KBM-7 (cell line): ENCODE data around the gene PLTP.
"Not testable (repeated sequence)": the region's sequence is repeated elsewhere in the genome, so short reads cannot be mapped to it uniquely, and the experiment has no call there.

Source experiments
- DNase-seq: peaks from one replicate; pipeline ENCODE4 v3.0.0-alpha.2; 2015
- in situ Hi-C: fragments of 300-500 bp; cut with MboI; formaldehyde crosslinking; loops from 2 replicates; pipeline ENCODE4 v1.14.3; 2020; ENCODE audit warnings: low sequenced_read_pairs, low pct_unique_long_range_greater_than_20kb, mixed read lengths

The PLTP gene

GRCh38 chr20:45911486-45912343 is at the start of gene PLTP:
TSS of gene PLTP (minus strand) at chr20:45912155. CDS start at chr20:45911452, 703 bp downstream.
- DNase-seq: peak; percentile 80
- in situ Hi-C loops: no loop called here

GRCh38 chr20:45959956-45960630 is 48.1 kb upstream of the PLTP start:
- in situ Hi-C loops: loop anchor here (10.0 kb wide), 1 partner anchor 135 kb away; the partner anchor contains the start of gene TNNC2
- DNase-seq: no peak

GRCh38 chr20:45959126-45959525 is 47.2 kb upstream of the PLTP start:
- in situ Hi-C loops: loop anchor here (10.0 kb wide), 1 partner anchor 134 kb away; the partner anchor contains the start of gene TNNC2
- no peak for DNase-seq

DNA sequence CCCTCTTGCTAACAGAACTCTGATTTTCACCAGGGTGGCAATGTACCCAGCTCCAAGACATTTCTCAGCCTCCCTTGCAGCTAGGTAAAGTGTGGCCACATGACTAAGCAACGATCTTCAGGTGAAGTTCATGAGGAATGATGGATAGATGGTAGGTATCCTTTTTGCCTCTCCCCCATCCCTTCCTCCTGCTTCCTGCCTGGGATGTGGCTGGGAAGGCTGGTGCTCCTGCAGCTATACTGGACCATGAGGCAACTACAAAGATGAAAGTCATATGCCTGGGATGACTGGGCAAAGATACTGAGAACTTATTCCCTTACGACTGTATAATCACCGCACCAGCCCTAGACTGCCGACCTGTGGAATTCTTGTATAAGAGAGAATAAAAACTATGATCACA is 46.6 kb upstream of the PLTP start:
- in situ Hi-C loops: loop anchor here (10.0 kb wide), 1 partner anchor 134 kb away; the partner anchor contains the start of gene TNNC2
- DNase-seq: no peak

- in situ Hi-C loops: loop anchor here (10.0 kb wide), 1 partner anchor 132 kb away; the partner anchor contains the start of gene TNNC2
- DNase-seq: no peak
These were observed 45.3 kb upstream of the PLTP start for GRCh38 chr20:45957021-45957941.

- in situ Hi-C loops: loop anchor here (10.0 kb wide), 1 partner anchor 132 kb away; the partner anchor contains the start of gene TNNC2
- DNase-seq: not testable (repeated sequence)
These were observed 44.4 kb upstream of the PLTP start for GRCh38 chr20:45956326-45956725.

GRCh38 chr20:45953672-45954071 is 41.7 kb upstream of the PLTP start:
- DNase-seq: no peak
- in situ Hi-C loops: loop anchor here (10.0 kb wide), 1 partner anchor 129 kb away; the partner anchor contains the start of gene TNNC2

- no peak for DNase-seq
- in situ Hi-C loops: loop anchor here (10.0 kb wide), 1 partner anchor 128 kb away; the partner anchor contains the start of gene TNNC2
These were observed 40.9 kb upstream of the PLTP start for GRCh38 chr20:45952861-45953260.

GRCh38 chr20:45951925-45952834 is 40.2 kb upstream of the PLTP start:
- in situ Hi-C loops: loop anchor here (10.0 kb wide), 1 partner anchor 127 kb away; the partner anchor contains the start of gene TNNC2
- DNase-seq: no peak

DNA sequence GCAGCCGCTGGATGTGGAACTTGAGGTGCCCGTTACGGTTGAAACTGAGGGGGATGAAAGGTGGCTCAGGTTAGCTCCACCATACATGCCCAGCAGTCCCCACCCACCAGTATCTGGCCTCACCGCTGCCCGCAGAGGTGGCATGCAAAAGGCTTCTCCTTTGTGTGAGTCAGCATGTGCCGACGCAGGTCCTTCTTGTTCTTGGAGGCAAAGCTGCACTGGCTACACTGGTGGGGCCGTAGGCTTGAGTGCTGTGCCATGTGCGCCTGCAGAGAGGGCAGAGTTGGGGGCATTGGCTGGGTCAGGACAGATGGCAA is 38.3 kb upstream of the PLTP start:
- in situ Hi-C loops: loop anchor here (10.0 kb wide), 1 partner anchor 125 kb away; the partner anchor contains the start of gene TNNC2
- no peak for DNase-seq

DNA sequence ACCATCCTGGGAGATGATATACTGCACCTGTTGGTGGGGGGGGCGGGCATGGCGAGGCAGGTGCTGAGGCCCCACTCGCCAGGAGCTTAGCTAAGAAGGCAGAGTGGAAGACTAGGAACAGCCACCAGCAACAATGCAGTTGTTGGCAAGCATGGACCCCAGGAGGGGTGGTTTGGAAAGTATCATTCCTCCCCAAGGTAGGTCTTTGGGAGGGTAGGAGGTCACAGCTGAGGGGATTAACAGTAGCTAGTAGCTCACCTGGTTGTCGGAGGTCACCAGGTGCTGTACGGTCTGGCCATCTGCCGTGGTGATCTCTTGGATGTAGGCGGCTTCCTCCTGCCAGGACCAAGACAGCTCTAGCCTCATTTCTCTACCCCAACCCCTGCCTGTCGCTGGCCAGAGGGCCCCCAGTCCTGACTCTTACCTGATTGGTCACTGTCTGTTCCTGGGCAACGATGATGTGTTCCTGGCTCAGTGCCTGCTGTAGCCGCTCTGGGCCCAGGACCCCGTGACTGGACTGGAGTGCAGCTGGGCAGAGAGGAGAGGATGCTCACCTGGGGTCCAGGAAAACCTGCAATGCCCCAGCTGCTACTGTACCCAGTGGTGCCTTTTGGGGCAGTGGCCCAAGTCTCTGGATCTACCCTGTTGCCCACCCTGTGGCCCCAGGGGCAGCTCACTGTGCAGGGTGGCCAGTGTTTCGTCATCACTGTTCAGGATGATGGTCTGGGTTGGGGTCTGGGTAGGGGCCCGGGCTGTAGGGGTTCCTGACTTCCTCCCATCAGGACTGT is 37.8 kb upstream of the PLTP start:
- no peak for DNase-seq
- in situ Hi-C loops: loop anchor here (10.0 kb wide), 1 partner anchor 125 kb away; the partner anchor contains the start of gene TNNC2

DNA sequence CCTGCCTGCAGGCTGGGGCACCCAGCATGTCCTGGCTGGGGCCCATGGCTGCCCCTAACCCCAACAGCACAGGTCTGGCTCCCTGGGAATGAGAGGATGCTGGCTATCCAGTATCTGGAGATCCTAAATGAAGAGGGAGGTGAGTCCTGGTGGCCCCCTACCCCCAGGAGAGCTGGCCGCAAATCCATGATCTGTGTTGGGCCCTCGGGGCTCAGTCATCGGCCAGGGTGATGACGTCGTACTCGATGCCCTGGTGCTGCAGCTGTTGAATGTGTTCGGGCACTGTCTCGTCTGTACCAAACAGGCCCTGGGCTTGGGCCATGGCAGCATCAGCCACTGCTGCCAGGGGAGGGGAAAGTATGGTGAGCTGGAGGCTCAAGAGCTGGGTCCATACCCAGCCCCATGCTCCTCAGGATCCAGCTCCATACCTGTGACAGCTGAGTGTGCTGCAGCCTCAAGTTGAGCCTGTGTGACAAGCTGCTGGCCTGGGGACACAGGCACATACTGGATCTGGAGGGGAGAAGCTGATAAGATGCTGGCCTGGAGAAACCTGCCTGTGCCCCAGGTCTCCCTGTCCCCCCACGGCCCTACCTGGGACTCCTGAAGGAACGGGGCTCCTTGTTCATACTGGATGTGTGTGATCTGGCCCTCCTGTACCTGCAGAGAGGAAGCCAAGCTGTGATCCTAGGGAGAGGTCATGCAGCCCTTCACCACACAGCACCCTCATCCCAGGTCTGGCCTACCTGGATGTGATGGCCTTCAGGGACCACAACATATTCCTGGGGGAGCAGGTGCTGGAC is 37.0 kb upstream of the PLTP start:
- DNase-seq: no peak
- in situ Hi-C loops: no loop called here

GRCh38 chr20:45948261-45948733 is 36.3 kb upstream of the PLTP start:
- in situ Hi-C loops: no loop called here
- DNase-seq: no peak

GRCh38 chr20:45947110-45947866 is 35.3 kb upstream of the PLTP start:
- no peak for DNase-seq
- in situ Hi-C loops: no loop called here

- in situ Hi-C loops: no loop called here
These were observed 34.4 kb upstream of the PLTP start for GRCh38 chr20:45946149-45946970.

More at GRCh38 chr20:45946149-45946970, 34.4 kb upstream of the PLTP start:
- no peak for DNase-seq
